ENCODE results near the gene DYNC2H1. TPM values are rescaled to one million over a fixed set of nuclear protein-coding genes. Genes with fewer than 3 reads are reported as not detected.

DYNC2H1 gene
- total and polyA plus RNA-seq, 8 donors, result 12.8 to 41.2 (median 31.1) TPM

GRCh38 chr11:103398829-103399228 is 289.6 kb downstream of the DYNC2H1 start:
- no peak overlapping the region for H3K27ac ChIP-seq
- no peak overlapping the region for H3K4me3 ChIP-seq
- peaks cover 0 to 2% of the 10 kb centered on the region in 2 donors for H3K9me3 ChIP-seq
- H3K36me3 ChIP-seq, result peaks cover 0 to 5% of the 10 kb centered on the region in 2 donors
- TF ChIP-seq CTCF (IDR thresholded peaks at IDR 0.05), result no peak
- no peak for DNase-seq
- ATAC-seq, result no peak
- intact Hi-C loops (cut with DNase I), result no loop called here
- no peaks in the 10 kb centered on the region for H3K4me1 ChIP-seq
- H3K27me3 ChIP-seq, result no peaks in the 10 kb centered on the region

GRCh38 chr11:103406357-103406756 is 297.1 kb downstream of the DYNC2H1 start:
- no peaks in the 10 kb centered on the region for H3K36me3 ChIP-seq
- DNase-seq (no peak), ATAC-seq (no peak)
- H3K27ac ChIP-seq, result no peak overlapping the region
- H3K4me1 ChIP-seq, result no peaks in the 10 kb centered on the region
- H3K4me3 ChIP-seq, result no peak overlapping the region
- H3K9me3 ChIP-seq, result peaks cover 0 to 1% of the 10 kb centered on the region in 2 donors
- TF ChIP-seq CTCF (IDR thresholded peaks at IDR 0.05), result no peak
- intact Hi-C loops (cut with DNase I), result no loop called here
- H3K27me3 ChIP-seq, result no peaks in the 10 kb centered on the region

- Histone ChIP-seq H3K4me1 (no peaks in the 10 kb centered on the region), H3K36me3 (no peaks in the 10 kb centered on the region), H3K27ac (no peak overlapping the region), H3K4me3 (no peak overlapping the region), H3K9me3 (no peaks in the 10 kb centered on the region), H3K27me3 (no peaks in the 10 kb centered on the region)
- DNase-seq (no peak), ATAC-seq (no peak)
- intact Hi-C loops (cut with DNase I), result no loop called here
- no peak for TF ChIP-seq CTCF (IDR thresholded peaks at IDR 0.05)
Observed at GRCh38 chr11:103407641-103408040, 298.4 kb downstream of the DYNC2H1 start.

- DNase-seq, result no peak
- intact Hi-C loops (cut with DNase I), result no loop called here
- no peak for ATAC-seq
- no peak for TF ChIP-seq CTCF (IDR thresholded peaks at IDR 0.05)
- H3K4me1 ChIP-seq, result no peaks in the 10 kb centered on the region
- no peaks in the 10 kb centered on the region for H3K27me3 ChIP-seq
- no peaks in the 10 kb centered on the region for H3K36me3 ChIP-seq
- no peak overlapping the region for H3K4me3 ChIP-seq
- H3K9me3 ChIP-seq, result no peaks in the 10 kb centered on the region
- H3K27ac ChIP-seq, result no peak overlapping the region
Observed at GRCh38 chr11:103413266-103413888, 304.2 kb downstream of the DYNC2H1 start.

GRCh38 chr11:103418014-103418413 is 308.8 kb downstream of the DYNC2H1 start:
- ATAC-seq (no peak), DNase-seq (no peak)
- Histone ChIP-seq H3K36me3 (no peaks in the 10 kb centered on the region), H3K4me1 (no peaks in the 10 kb centered on the region), H3K9me3 (no peaks in the 10 kb centered on the region), H3K27ac (no peak overlapping the region), H3K4me3 (no peak overlapping the region), H3K27me3 (no peaks in the 10 kb centered on the region)
- TF ChIP-seq CTCF (IDR thresholded peaks at IDR 0.05), result no peak
- intact Hi-C loops (cut with DNase I), result no loop called here

All from left lung (tissue), 10 donors.